Upper lobe of right lung (tissue), 1 donor: ENCODE data around the gene CORT. TPM values are rescaled to one million over a fixed set of nuclear protein-coding genes. Genes with fewer than 3 reads are reported as not detected.
"Not testable (repeated sequence)": the region's sequence is repeated elsewhere in the genome, so short reads cannot be mapped to it uniquely, and the experiment has no call there.

Source experiments
- ATAC-seq: fragments of 200-7000 bp; cut with Tn5 transposase; one replicate; pipeline ENCODE4 v1.9.1; 2020; ENCODE audit warnings: mild to moderate bottlenecking, moderate library complexity
- DNase-seq: peaks from one replicate; pipeline ENCODE4 v3.0.0-alpha.2; 2020
- H3K27ac ChIP-seq: fragments of 200-600 bp; one replicate; pipeline ENCODE4 v1.8.0; 2022
- H3K27me3 ChIP-seq: fragments of 200-600 bp; one replicate; pipeline ENCODE4 v1.8.0; 2022; ENCODE audit warnings: mild to moderate bottlenecking
- H3K36me3 ChIP-seq: fragments of 200-600 bp; one replicate; pipeline ENCODE4 v1.8.0; 2022
- H3K4me1 ChIP-seq: fragments of 200-600 bp; one replicate; pipeline ENCODE4 v1.8.0; 2022
- H3K4me3 ChIP-seq: fragments of 200-600 bp; one replicate; pipeline ENCODE4 v1.8.0; 2022; ENCODE audit warnings: mild to moderate bottlenecking
- H3K9me3 ChIP-seq: fragments of 200-600 bp; one replicate; pipeline ENCODE4 v1.8.0; 2022
- CTCF ChIP-seq: fragments of 200-600 bp; IDR thresholded peaks from one replicate; pipeline ENCODE4 v1.8.0; 2022; ENCODE audit warnings: antibody characterized with exemption
- intact Hi-C: fragments of 100-400 bp; cut with DNase I; formaldehyde crosslinking; loops from one replicate; pipeline ENCODE4 v1.11.0; 2022
- total RNA-seq: library from RNA; stranded (reverse); fragmentation: NEBNext Ultra II Directional; extraction: Animal tissue kit (Norgen Biotek cat#: 25700); gene quantifications from one replicate; pipeline ENCODE4 v1.2.1, GENCODE V29; 2021
- donor health status: DM: no; HTN: yes; CAD: no; lungs with severe emphysema.

CORT gene
- total RNA-seq, 1 donor from 2014 or later: not detected

DNA sequence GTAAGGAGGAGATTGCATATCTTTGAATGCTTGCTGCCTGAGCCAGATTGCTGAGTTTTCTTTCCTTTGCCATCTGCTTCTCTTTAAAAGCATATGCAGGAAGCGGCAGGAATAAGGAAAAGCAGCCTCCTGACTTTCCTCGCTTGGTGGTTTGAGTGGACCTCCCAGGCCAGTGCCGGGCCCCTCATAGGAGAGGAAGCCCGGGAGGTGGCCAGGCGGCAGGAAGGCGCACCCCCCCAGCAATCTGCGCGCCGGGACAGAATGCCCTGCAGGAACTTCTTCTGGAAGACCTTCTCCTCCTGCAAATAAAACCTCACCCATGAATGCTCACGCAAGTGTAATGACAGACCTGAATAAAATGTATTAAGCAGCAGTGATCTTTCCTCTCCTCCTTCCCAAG lies 1.5 kb downstream of the CORT start:
- no peak for TF ChIP-seq CTCF
- no peaks in the 10 kb centered on the region for H3K9me3 ChIP-seq
- ATAC-seq: peak; percentile 26
- H3K4me3 ChIP-seq: no peak overlapping the region
- DNase-seq: no peak
- no peaks in the 10 kb centered on the region for H3K27me3 ChIP-seq
- intact Hi-C loops: no loop called here
- no peak overlapping the region for H3K27ac ChIP-seq
- peaks cover 8% of the 10 kb centered on the region for H3K4me1 ChIP-seq
- H3K36me3 ChIP-seq: no peaks in the 10 kb centered on the region

GRCh38 chr1:10456048-10456447 lies 6.2 kb downstream of the CORT start:
- Histone ChIP-seq H3K36me3 (peaks cover 1% of the 10 kb centered on the region), H3K27ac (no peak overlapping the region), H3K9me3 (no peaks in the 10 kb centered on the region), H3K4me3 (no peak overlapping the region), H3K4me1 (peaks cover 11% of the 10 kb centered on the region), H3K27me3 (no peaks in the 10 kb centered on the region)
- ATAC-seq (no peak), DNase-seq (no peak)
- no peak for TF ChIP-seq CTCF
- intact Hi-C loops: no loop called here

DNA sequence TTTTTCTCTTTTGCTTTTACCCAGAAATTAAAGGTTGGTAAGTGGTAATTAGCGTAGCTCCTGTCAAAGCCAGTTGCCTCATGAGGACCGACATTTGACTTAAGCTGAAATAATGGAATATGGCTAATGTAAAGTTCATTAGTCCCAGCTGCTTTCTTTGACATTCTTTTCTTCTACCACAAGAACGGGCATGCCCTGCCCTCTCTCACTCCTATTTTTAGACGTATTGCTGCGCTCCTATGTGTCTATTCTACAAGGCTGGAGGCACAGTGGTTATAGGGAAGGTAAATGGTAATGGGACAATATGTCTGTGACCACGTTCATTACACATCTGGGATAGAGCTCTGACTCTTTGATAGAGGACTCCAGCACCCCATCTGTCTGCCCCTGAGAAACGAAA lies 6.8 kb downstream of the CORT start:
- no peak overlapping the region for H3K27ac ChIP-seq
- H3K4me3 ChIP-seq: no peak overlapping the region
- peaks cover 6% of the 10 kb centered on the region for H3K4me1 ChIP-seq
- H3K27me3 ChIP-seq: no peaks in the 10 kb centered on the region
- peaks cover 7% of the 10 kb centered on the region for H3K36me3 ChIP-seq
- ATAC-seq (no peak), DNase-seq (no peak)
- TF ChIP-seq CTCF: no peak
- no peaks in the 10 kb centered on the region for H3K9me3 ChIP-seq
- intact Hi-C loops: no loop called here

GRCh38 chr1:10457462-10457861 lies 7.6 kb downstream of the CORT start:
- DNase-seq, H3K27me3 ChIP-seq, ATAC-seq, intact Hi-C loops, H3K9me3 ChIP-seq, H3K4me3 ChIP-seq, H3K4me1 ChIP-seq: not testable (repeated sequence)
- peaks cover 14% of the 10 kb centered on the region for H3K36me3 ChIP-seq
- peak overlapping the region; percentile 42 for H3K27ac ChIP-seq

DNA sequence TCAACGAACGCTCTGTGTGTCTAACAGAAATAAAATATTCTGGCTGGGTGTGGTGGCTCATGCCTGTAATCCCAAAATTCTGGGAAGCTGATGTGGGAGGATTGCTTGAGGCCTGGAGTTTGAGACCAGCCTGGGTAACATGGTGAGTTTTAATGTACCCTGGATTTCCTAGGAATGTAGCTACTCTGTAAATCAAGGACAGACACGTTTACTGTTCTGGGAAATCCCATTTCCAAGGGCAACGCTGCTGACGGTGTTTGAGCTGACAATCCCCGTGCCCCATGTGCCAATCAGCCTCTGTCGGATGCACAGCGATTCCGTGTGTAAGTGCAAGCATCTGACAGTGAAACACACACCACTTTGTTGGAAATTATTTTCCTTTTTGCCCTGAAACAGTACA lies 8.0 kb downstream of the CORT start:
- TF ChIP-seq CTCF: no peak
- intact Hi-C loops: no loop called here
- no peak for ATAC-seq
- Histone ChIP-seq H3K9me3 (no peaks in the 10 kb centered on the region), H3K36me3 (peaks cover 19% of the 10 kb centered on the region), H3K4me3 (no peak overlapping the region), H3K27me3 (no peaks in the 10 kb centered on the region), H3K4me1 (peaks cover 6% of the 10 kb centered on the region), H3K27ac (peak overlapping the region; percentile 42)
- no peak for DNase-seq

DNA sequence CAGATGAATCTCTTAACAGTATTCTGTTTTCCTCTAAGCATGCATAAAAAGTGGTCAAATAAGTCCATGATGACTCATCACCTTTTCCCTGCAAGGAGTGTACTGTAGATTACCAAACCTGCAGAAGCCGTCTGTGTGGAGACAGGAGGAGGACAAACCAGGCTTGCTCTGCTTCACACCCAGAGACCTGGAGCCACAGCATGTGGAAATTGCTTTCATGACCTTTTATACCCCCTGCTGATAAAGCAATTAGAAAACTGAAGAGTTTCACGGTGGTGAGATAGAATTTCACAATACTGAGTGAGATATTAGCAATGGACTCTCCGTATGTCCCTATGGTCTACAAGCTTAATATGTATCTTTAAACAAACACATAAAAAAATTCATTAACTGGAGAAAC lies 9.4 kb downstream of the CORT start:
- intact Hi-C loops: no loop called here
- peak; percentile 50 for ATAC-seq
- no peak overlapping the region for H3K4me3 ChIP-seq
- H3K9me3 ChIP-seq: no peaks in the 10 kb centered on the region
- no peaks in the 10 kb centered on the region for H3K27me3 ChIP-seq
- no peak for DNase-seq
- no peak for TF ChIP-seq CTCF
- H3K27ac ChIP-seq: peak overlapping the region; percentile 11
- peaks cover 32% of the 10 kb centered on the region for H3K36me3 ChIP-seq
- H3K4me1 ChIP-seq: peaks cover 6% of the 10 kb centered on the region
